Measurements from ENCODE around the gene GNG12. TPM values are rescaled to one million over a fixed set of nuclear protein-coding genes. Genes with fewer than 3 reads are reported as not detected.
A peak's percentile ranks its signal among the peaks of the same experiment; 100 is the strongest.

Gene GNG12
- total and polyA plus RNA-seq, 8 donors, result 51.2 to 71.9 (median 57.1) TPM

- Histone ChIP-seq H3K27ac (no peak overlapping the region), H3K27me3 (no peaks in the 10 kb centered on the region), H3K4me3 (no peak overlapping the region), H3K36me3 (no peaks in the 10 kb centered on the region), H3K4me1 (peaks cover 5 to 12% of the 10 kb centered on the region in 2 donors), H3K9me3 (no peaks in the 10 kb centered on the region)
- peak in 1 of 4 donors; percentile 16 for DNase-seq
- no peak for ATAC-seq
- intact Hi-C loops (cut with DNase I), result loop anchor here in 1 of 2 donors (10.0 kb wide), 1 partner anchor 63 kb away; no protein-coding TSS in a partner anchor
- TF ChIP-seq, protein P1, sequence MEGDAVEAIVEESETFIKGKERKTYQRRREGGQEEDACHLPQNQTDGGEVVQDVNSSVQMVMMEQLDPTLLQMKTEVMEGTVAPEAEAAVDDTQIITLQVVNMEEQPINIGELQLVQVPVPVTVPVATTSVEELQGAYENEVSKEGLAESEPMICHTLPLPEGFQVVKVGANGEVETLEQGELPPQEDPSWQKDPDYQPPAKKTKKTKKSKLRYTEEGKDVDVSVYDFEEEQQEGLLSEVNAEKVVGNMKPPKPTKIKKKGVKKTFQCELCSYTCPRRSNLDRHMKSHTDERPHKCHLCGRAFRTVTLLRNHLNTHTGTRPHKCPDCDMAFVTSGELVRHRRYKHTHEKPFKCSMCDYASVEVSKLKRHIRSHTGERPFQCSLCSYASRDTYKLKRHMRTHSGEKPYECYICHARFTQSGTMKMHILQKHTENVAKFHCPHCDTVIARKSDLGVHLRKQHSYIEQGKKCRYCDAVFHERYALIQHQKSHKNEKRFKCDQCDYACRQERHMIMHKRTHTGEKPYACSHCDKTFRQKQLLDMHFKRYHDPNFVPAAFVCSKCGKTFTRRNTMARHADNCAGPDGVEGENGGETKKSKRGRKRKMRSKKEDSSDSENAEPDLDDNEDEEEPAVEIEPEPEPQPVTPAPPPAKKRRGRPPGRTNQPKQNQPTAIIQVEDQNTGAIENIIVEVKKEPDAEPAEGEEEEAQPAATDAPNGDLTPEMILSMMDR (IDR thresholded peaks at IDR 0.05), result no peak
Observed at GRCh38 chr1:67677930-67678329, 155.3 kb downstream of the GNG12 start.

- H3K27ac ChIP-seq, result no peak overlapping the region
- no peak overlapping the region for H3K4me3 ChIP-seq
- H3K9me3 ChIP-seq, result no peaks in the 10 kb centered on the region
- intact Hi-C loops (cut with DNase I), result loop anchor here in 1 of 2 donors (10.0 kb wide), 1 partner anchor 63 kb away; no protein-coding TSS in a partner anchor
- H3K4me1 ChIP-seq, result peaks cover 5 to 8% of the 10 kb centered on the region in 2 donors
- DNase-seq (no peak), ATAC-seq (no peak)
- no peaks in the 10 kb centered on the region for H3K36me3 ChIP-seq
- TF ChIP-seq, protein P1 (IDR thresholded peaks at IDR 0.05), result no peak
- no peaks in the 10 kb centered on the region for H3K27me3 ChIP-seq
Observed at GRCh38 chr1:67677408-67677807, 155.9 kb downstream of the GNG12 start.

GRCh38 chr1:67676946-67677345 lies 156.3 kb downstream of the GNG12 start:
- DNase-seq (no peak), ATAC-seq (no peak)
- TF ChIP-seq, protein P1 (IDR thresholded peaks at IDR 0.05), result no peak
- H3K27me3 ChIP-seq, result no peaks in the 10 kb centered on the region
- H3K36me3 ChIP-seq, result no peaks in the 10 kb centered on the region
- H3K4me1 ChIP-seq, result peaks cover 5 to 8% of the 10 kb centered on the region in 2 donors
- intact Hi-C loops (cut with DNase I), result loop anchor here in 1 of 2 donors (10.0 kb wide), 1 partner anchor 62 kb away; no protein-coding TSS in a partner anchor
- no peak overlapping the region for H3K27ac ChIP-seq
- H3K4me3 ChIP-seq, result no peak overlapping the region
- H3K9me3 ChIP-seq, result no peaks in the 10 kb centered on the region

DNA sequence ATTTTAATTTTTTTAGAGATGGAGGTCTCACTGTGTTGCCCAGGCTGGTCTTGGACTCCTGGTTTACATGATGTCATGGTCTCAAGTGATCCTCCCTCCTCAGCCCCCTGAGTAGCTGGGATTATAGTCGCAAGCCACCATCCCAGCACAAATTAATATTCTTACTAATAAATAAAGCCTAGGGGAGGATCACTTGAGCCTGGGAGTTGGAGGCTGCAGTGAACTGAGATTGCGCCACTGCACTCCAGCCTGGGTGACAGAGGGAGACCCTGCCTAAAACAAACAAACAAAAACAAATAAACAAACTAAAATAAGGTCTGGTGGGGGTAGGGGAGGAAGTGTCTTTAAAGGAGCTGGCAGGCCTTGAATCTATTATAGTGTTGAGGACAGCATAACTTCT lies 157.0 kb downstream of the GNG12 start:
- no peak overlapping the region for H3K4me3 ChIP-seq
- ATAC-seq (no peak), DNase-seq (no peak)
- H3K9me3 ChIP-seq, result no peaks in the 10 kb centered on the region
- no peak overlapping the region for H3K27ac ChIP-seq
- no peaks in the 10 kb centered on the region for H3K36me3 ChIP-seq
- TF ChIP-seq, protein P1 (IDR thresholded peaks at IDR 0.05), result no peak
- intact Hi-C loops (cut with DNase I), result loop anchor here in 1 of 2 donors (10.0 kb wide), 1 partner anchor 61 kb away; no protein-coding TSS in a partner anchor
- H3K27me3 ChIP-seq, result no peaks in the 10 kb centered on the region
- H3K4me1 ChIP-seq, result peaks cover 5 to 8% of the 10 kb centered on the region in 2 donors

DNA sequence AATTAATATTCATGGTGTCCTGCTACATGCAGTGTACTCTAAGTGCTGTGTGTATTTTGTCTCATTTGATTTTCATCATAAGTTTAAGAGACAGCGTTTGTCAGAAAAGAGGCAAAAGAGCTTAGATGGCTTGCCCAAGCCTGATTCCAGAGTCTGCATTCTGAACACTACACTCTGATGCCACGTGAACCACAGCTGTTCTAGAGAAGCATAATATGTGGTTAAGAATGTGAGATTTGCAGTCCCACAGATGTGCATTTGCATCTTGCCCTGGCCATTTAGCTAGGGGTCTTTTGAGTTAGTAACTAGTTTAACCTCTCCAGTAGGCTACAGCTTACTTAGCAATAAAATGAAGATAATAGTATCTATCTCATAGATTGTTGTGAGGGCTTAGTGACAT lies 157.5 kb downstream of the GNG12 start:
- Histone ChIP-seq H3K4me3 (no peak overlapping the region), H3K9me3 (no peaks in the 10 kb centered on the region), H3K36me3 (no peaks in the 10 kb centered on the region), H3K27ac (peak overlapping the region; percentile 16 to 57), H3K4me1 (peaks cover 5 to 8% of the 10 kb centered on the region in 2 donors), H3K27me3 (no peaks in the 10 kb centered on the region)
- ATAC-seq (no peak), DNase-seq (peak in 2 of 4 donors; percentile 31 to 58)
- TF ChIP-seq, protein P1 (IDR thresholded peaks at IDR 0.05), result no peak
- intact Hi-C loops (cut with DNase I), result loop anchor here in 1 of 2 donors (10.0 kb wide), 1 partner anchor 61 kb away; no protein-coding TSS in a partner anchor

Data from left lung (tissue), 10 donors.